ENCODE results near the gene LRP3.

LRP3 gene

DNA sequence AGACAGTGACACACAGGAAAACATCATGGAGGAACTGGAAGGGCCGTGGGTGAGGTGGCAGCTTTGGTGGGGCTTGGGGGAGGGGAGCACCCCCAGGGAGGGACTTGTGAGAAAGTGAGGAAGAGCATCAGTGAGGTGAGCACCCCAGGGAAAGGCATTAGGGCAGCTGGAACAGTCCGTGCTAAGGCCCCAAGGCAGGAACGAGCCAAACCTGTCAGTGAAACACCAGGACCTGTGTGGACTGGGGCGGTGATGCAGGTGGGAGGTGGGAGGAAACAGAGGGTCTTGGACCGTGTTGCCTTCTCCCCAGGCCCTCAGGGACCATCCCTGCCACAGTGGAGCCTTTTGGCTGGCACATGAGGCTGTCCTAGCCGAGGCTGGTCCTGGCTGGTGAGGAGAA is 48.8 kb downstream of the LRP3 start:
- Histone ChIP-seq H3K27ac (ENCODE audit: insufficient read depth, low read length, poor library complexity, severe bottlenecking) (no peak overlapping the region), H3K4me3 (ENCODE audit: insufficient read depth, low read depth, low read length, poor library complexity, severe bottlenecking) (no peak overlapping the region), H3K36me3 (ENCODE audit: control insufficient read depth, insufficient read depth, low read length) (no peaks in the 10 kb centered on the region), H3K9me3 (ENCODE audit: control insufficient read depth, low read length) (no peaks in the 10 kb centered on the region), H3K4me1 (ENCODE audit: control insufficient read depth, insufficient read depth, low read length, poor library complexity, severe bottlenecking) (peaks cover 4% of the 10 kb centered on the region), H3K27me3 (replicated peaks; ENCODE audit: control insufficient read depth, insufficient read depth, low read length, poor library complexity, severe bottlenecking) (no peaks in the 10 kb centered on the region)
- DNase-seq, result no peak

DNA sequence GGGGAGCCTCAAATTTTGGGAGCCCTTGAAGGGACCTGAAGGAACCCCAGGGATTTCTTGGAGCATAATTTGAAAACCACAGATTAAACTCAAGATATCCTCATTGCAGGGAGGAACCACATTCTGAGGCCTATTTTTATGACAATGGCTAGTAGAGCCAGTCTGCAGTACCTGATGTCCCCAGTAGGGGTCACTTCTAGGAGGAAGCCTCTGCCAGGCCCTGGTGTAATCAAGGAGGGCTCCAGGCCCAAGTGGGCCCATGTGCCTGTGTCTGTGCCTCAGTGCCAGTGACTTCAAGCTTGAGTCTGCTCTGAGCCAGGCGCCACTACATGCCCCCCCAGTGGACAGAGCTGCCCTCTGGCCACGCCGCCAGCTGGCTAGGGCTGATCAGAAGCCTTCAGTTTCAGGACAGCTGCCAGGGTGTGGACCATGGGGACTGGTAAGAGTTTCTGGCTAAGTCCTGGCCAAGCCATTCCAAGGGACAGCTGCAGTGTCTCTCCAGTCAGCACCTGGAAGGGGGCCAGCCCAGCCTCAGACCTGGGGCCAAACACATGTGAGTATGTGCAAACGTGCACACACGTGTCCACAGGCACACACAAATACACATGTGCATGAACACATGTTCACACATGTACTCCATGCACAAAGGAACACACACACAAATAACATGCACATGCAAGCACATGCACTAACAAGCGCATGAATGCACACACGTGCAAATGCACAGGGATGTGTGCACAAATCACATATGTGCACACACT is 52.0 kb downstream of the LRP3 start:
- Histone ChIP-seq H3K9me3 (ENCODE audit: control insufficient read depth, low read length) (no peaks in the 10 kb centered on the region), H3K27me3 (replicated peaks; ENCODE audit: control insufficient read depth, insufficient read depth, low read length, poor library complexity, severe bottlenecking) (no peaks in the 10 kb centered on the region), H3K27ac (ENCODE audit: insufficient read depth, low read length, poor library complexity, severe bottlenecking) (no peak overlapping the region), H3K4me1 (ENCODE audit: control insufficient read depth, insufficient read depth, low read length, poor library complexity, severe bottlenecking) (peaks cover 4% of the 10 kb centered on the region), H3K36me3 (ENCODE audit: control insufficient read depth, insufficient read depth, low read length) (no peaks in the 10 kb centered on the region), H3K4me3 (ENCODE audit: insufficient read depth, low read depth, low read length, poor library complexity, severe bottlenecking) (no peak overlapping the region)
- no peak for DNase-seq

DNA sequence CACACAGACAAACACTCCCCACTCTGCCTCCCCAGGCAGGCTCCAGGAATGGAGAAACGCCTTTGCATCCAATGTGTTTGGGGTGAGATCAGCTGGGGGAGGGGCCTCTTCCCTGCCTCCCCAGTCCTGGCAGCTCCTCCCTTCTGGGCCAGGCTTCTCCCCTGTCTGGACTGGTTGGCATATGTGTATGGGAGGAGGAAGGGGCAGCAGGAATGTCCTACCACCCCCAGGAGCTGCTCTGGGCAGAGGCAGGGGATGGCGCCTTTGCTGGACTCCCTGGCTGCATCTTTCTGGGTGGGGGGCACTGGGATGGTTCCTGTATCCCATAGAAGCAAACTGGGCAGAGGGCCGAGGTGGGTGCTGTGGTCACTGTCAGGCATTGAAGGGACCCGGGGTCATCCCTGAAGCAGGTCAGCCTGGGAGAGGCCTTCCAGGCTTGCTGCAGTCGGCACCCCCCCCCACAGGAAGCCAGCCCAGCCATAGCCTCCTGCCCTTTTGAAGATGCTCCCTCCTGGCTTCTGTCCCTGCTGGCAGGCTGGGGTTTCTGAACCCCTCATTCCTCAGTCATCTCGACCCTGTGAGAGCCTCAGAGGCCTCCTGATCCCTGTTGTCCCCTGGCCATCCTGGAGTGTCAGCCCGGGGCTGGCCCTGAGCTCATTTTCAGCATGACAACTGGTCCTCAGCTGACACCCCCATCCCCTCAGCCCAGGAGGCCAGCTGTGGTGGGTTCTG is 52.7 kb downstream of the LRP3 start:
- Histone ChIP-seq H3K9me3 (ENCODE audit: control insufficient read depth, low read length) (no peaks in the 10 kb centered on the region), H3K27me3 (replicated peaks; ENCODE audit: control insufficient read depth, insufficient read depth, low read length, poor library complexity, severe bottlenecking) (no peaks in the 10 kb centered on the region), H3K4me3 (ENCODE audit: insufficient read depth, low read depth, low read length, poor library complexity, severe bottlenecking) (no peak overlapping the region), H3K27ac (ENCODE audit: insufficient read depth, low read length, poor library complexity, severe bottlenecking) (no peak overlapping the region), H3K36me3 (ENCODE audit: control insufficient read depth, insufficient read depth, low read length) (no peaks in the 10 kb centered on the region), H3K4me1 (ENCODE audit: control insufficient read depth, insufficient read depth, low read length, poor library complexity, severe bottlenecking) (no peaks in the 10 kb centered on the region)
- DNase-seq, result no peak

DNA sequence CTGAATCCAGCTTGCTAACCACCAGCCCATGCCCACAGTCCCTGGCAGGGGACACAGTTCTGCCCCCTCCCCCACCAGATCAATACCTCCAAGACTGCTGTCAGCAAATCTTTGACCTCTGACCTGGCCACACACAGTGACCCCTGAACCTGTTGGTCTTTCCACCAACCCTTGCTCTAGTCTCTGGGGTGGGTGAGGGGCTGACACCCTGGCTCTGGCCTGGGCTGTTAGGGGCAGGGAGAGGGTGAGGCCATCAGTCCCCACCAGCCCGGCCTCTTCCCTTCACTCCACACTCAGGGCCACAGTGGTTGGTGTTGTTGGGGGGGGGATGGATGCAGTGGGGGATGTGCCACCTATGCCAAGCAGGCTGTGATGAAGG is 53.3 kb downstream of the LRP3 start:
- DNase-seq, result no peak
- Histone ChIP-seq H3K4me3 (ENCODE audit: insufficient read depth, low read depth, low read length, poor library complexity, severe bottlenecking) (no peak overlapping the region), H3K36me3 (ENCODE audit: control insufficient read depth, insufficient read depth, low read length) (no peaks in the 10 kb centered on the region), H3K27me3 (replicated peaks; ENCODE audit: control insufficient read depth, insufficient read depth, low read length, poor library complexity, severe bottlenecking) (no peaks in the 10 kb centered on the region), H3K4me1 (ENCODE audit: control insufficient read depth, insufficient read depth, low read length, poor library complexity, severe bottlenecking) (no peaks in the 10 kb centered on the region), H3K27ac (ENCODE audit: insufficient read depth, low read length, poor library complexity, severe bottlenecking) (no peak overlapping the region), H3K9me3 (ENCODE audit: control insufficient read depth, low read length) (no peaks in the 10 kb centered on the region)

DNA sequence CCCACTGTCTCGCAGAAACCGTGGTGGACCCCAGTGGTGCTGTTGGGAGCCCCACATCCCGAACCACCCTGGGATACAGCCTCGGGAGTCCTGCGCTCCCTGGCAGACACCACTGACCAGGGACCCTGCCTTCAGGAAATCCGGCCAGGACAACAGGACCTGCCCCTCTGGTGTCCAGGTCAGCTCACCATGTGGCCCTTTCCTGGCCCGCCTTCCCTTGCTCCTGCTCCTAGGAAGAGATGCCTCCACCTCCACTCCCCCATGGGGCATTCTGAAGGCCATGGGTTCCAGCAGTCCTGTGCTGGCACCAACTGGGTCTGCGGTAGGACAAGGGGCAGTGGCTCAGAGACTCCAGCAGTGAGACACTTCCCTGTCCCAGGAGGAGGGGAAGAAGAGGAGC is 54.0 kb downstream of the LRP3 start:
- no peak overlapping the region for H3K27ac ChIP-seq (ENCODE audit: insufficient read depth, low read length, poor library complexity, severe bottlenecking)
- H3K27me3 ChIP-seq (replicated peaks; ENCODE audit: control insufficient read depth, insufficient read depth, low read length, poor library complexity, severe bottlenecking), result no peaks in the 10 kb centered on the region
- H3K36me3 ChIP-seq (ENCODE audit: control insufficient read depth, insufficient read depth, low read length), result no peaks in the 10 kb centered on the region
- no peak overlapping the region for H3K4me3 ChIP-seq (ENCODE audit: insufficient read depth, low read depth, low read length, poor library complexity, severe bottlenecking)
- no peaks in the 10 kb centered on the region for H3K4me1 ChIP-seq (ENCODE audit: control insufficient read depth, insufficient read depth, low read length, poor library complexity, severe bottlenecking)
- H3K9me3 ChIP-seq (ENCODE audit: control insufficient read depth, low read length), result no peaks in the 10 kb centered on the region
- no peak for DNase-seq

DNA sequence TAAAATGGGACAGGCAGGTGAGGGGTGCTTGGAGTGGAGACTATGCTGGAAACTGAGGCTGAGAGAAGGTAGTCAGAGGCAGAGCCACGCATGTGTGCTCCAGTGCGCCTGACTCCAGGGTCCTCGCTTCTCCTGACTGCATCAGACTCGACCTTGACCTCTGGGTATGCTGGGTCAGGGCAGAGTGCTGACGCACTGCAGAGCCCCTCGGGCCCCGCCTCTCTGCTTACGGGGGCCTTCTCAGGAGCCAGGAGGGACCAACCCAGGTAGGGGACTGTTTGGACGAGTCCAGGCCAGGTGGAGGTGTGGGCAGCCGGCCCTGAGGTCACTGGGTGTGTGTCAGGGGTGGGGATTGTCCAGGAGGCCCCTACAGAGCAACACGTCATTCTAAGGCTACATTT is 54.4 kb downstream of the LRP3 start:
- Histone ChIP-seq H3K27ac (ENCODE audit: insufficient read depth, low read length, poor library complexity, severe bottlenecking) (no peak overlapping the region), H3K4me3 (ENCODE audit: insufficient read depth, low read depth, low read length, poor library complexity, severe bottlenecking) (no peak overlapping the region), H3K36me3 (ENCODE audit: control insufficient read depth, insufficient read depth, low read length) (no peaks in the 10 kb centered on the region), H3K4me1 (ENCODE audit: control insufficient read depth, insufficient read depth, low read length, poor library complexity, severe bottlenecking) (no peaks in the 10 kb centered on the region), H3K27me3 (replicated peaks; ENCODE audit: control insufficient read depth, insufficient read depth, low read length, poor library complexity, severe bottlenecking) (no peaks in the 10 kb centered on the region), H3K9me3 (ENCODE audit: control insufficient read depth, low read length) (no peaks in the 10 kb centered on the region)
- no peak for DNase-seq

DNA sequence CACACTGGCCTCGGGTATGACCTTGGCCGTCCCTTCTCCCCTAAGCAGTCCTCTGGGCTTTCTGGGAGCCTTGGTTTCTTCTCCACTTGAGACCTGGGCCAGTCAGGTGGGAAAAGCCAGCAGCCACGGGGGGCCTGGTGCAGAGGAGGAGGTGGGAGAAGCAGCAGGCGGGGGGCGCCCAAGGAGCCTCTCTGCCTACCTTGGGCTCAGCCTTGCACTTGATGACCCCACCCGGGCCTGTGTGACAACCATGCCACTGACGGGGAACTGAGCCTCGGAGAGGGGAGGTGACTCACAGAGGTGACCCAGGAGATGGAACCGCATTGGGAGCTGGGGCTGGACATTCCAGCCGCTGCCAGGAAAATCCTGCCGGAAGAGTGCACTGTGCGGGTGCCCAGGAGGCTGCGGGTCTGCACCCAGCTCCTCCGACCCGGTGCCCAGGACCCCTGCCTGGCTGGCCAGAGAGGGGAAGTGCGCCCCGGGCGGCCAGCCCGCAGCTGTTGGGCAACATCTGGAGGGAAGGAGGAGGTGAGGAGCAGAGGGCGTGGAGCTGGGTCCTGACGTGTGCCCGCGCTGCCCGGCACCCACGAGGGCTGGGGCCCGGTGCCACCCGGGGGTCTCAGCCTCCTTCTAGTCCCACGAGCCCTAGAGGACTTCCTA is 55.0 kb downstream of the LRP3 start:
- no peak overlapping the region for H3K27ac ChIP-seq (ENCODE audit: insufficient read depth, low read length, poor library complexity, severe bottlenecking)
- H3K4me1 ChIP-seq (ENCODE audit: control insufficient read depth, insufficient read depth, low read length, poor library complexity, severe bottlenecking), result no peaks in the 10 kb centered on the region
- DNase-seq, result no peak
- H3K9me3 ChIP-seq (ENCODE audit: control insufficient read depth, low read length), result no peaks in the 10 kb centered on the region
- H3K4me3 ChIP-seq (ENCODE audit: insufficient read depth, low read depth, low read length, poor library complexity, severe bottlenecking), result no peak overlapping the region
- no peaks in the 10 kb centered on the region for H3K36me3 ChIP-seq (ENCODE audit: control insufficient read depth, insufficient read depth, low read length)
- no peaks in the 10 kb centered on the region for H3K27me3 ChIP-seq (replicated peaks; ENCODE audit: control insufficient read depth, insufficient read depth, low read length, poor library complexity, severe bottlenecking)

DNA sequence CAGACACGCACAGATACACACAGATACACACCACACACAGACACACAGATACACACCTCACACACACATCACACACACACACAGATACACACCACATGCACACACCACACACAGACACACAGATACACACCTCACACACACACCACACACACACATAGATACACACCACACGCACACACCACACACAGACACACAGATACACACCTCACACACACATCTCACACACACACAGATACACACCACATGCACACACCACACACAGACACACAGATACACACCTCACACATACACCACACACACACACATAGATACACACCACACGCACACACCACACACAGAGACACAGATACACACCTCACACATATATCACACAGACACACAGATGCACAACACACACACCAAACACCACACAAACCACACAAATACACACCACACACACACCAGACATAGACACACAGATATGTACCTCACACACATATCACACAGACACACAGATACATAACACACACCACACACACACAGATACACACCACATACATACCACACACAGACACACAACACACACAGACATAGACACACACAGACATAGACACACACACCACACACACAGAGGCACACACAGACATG is 55.7 kb downstream of the LRP3 start:
- Histone ChIP-seq H3K4me3 (ENCODE audit: insufficient read depth, low read depth, low read length, poor library complexity, severe bottlenecking) (no peak overlapping the region), H3K27ac (ENCODE audit: insufficient read depth, low read length, poor library complexity, severe bottlenecking) (no peak overlapping the region), H3K27me3 (replicated peaks; ENCODE audit: control insufficient read depth, insufficient read depth, low read length, poor library complexity, severe bottlenecking) (no peaks in the 10 kb centered on the region), H3K4me1 (ENCODE audit: control insufficient read depth, insufficient read depth, low read length, poor library complexity, severe bottlenecking) (no peaks in the 10 kb centered on the region), H3K9me3 (ENCODE audit: control insufficient read depth, low read length) (no peaks in the 10 kb centered on the region), H3K36me3 (ENCODE audit: control insufficient read depth, insufficient read depth, low read length) (no peaks in the 10 kb centered on the region)
- no peak for DNase-seq

DNA sequence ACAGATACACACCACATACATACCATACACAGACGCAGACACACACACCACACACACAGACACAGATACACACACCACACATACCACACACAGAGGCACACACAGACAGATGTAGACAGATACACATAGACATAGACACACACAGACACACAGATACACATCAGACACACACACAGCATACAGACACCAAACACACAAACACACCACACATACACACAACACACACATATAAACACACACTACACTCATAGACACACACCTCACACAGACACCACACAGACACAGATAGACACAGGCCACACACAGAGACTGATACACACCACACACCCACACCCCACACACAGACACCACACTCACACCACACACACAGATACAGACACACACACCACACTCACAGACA is 56.4 kb downstream of the LRP3 start:
- Histone ChIP-seq H3K36me3 (ENCODE audit: control insufficient read depth, insufficient read depth, low read length) (no peaks in the 10 kb centered on the region), H3K27ac (ENCODE audit: insufficient read depth, low read length, poor library complexity, severe bottlenecking) (no peak overlapping the region), H3K9me3 (ENCODE audit: control insufficient read depth, low read length) (no peaks in the 10 kb centered on the region), H3K4me3 (ENCODE audit: insufficient read depth, low read depth, low read length, poor library complexity, severe bottlenecking) (no peak overlapping the region), H3K27me3 (replicated peaks; ENCODE audit: control insufficient read depth, insufficient read depth, low read length, poor library complexity, severe bottlenecking) (no peaks in the 10 kb centered on the region), H3K4me1 (ENCODE audit: control insufficient read depth, insufficient read depth, low read length, poor library complexity, severe bottlenecking) (no peaks in the 10 kb centered on the region)
- no peak for DNase-seq

DNA sequence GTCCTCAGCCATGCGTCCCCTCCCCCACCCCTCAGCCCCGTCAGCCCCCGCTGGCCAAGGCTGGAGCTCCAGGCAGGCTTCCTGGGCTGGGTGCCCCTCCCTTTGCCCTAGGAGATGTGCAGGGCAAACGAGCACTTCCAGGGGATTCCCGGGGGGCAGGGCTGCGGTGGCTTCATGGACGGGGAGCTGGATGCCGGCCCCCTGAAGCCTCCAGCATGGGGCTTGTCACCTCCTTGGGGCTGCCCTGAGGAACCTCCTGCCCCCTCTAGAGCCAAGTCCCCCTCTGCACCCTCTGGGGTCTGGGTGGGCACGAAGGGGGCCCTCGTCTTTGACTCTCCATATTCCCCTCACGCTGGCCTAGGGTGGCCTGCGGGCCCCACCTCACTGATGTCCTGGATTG is 56.9 kb downstream of the LRP3 start:
- H3K9me3 ChIP-seq (ENCODE audit: control insufficient read depth, low read length), result no peaks in the 10 kb centered on the region

More for the DNA sequence above, 56.9 kb downstream of the LRP3 start:
- DNase-seq, result no peak
- Histone ChIP-seq H3K4me1 (ENCODE audit: control insufficient read depth, insufficient read depth, low read length, poor library complexity, severe bottlenecking) (no peaks in the 10 kb centered on the region), H3K36me3 (ENCODE audit: control insufficient read depth, insufficient read depth, low read length) (no peaks in the 10 kb centered on the region), H3K27ac (ENCODE audit: insufficient read depth, low read length, poor library complexity, severe bottlenecking) (no peak overlapping the region), H3K4me3 (ENCODE audit: insufficient read depth, low read depth, low read length, poor library complexity, severe bottlenecking) (no peak overlapping the region), H3K27me3 (replicated peaks; ENCODE audit: control insufficient read depth, insufficient read depth, low read length, poor library complexity, severe bottlenecking) (no peaks in the 10 kb centered on the region)

All from effector memory CD4-positive, alpha-beta T cell (primary cell).